PC-9 (cell line): ENCODE data around the gene DLGAP4.

Experiments
- EZH2 ChIP-seq: fragments of 200-600 bp; sonication (generic); IDR thresholded peaks from 2 replicates; pipeline ENCODE4 v1.8.0; 2017; ENCODE audit warnings: antibody characterized with exemption, low read depth
- TF ChIP-seq, protein P1 (sequence below): fragments of 200-600 bp; sonication (generic); conservative IDR thresholded peaks from 2 replicates; pipeline ENCODE4 v1.6.1; 2017; ENCODE audit warnings: mixed run types, antibody characterized with exemption, mild to moderate bottlenecking, moderate library complexity

DNA sequence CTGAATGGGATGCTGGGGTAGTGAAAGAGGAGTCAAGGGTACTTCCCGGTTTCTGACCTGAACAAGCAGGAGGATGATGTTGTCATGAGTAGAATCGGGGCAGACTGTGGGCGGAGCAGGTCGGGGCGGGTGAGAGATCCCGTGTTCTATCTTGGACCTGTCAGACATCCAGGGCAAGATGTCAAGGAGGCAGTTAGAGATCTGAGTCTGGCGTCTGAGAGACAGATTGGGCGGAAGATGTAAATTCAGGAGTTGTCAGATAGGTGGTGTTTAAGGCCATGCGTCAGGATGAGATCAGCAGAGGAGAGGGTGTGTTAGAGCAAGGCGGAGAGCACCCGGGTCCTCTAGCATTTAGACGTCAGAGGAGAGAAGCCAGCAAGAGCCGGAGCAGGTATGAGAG lies 115.5 kb downstream of the DLGAP4 start:
- TF ChIP-seq, protein P1, sequence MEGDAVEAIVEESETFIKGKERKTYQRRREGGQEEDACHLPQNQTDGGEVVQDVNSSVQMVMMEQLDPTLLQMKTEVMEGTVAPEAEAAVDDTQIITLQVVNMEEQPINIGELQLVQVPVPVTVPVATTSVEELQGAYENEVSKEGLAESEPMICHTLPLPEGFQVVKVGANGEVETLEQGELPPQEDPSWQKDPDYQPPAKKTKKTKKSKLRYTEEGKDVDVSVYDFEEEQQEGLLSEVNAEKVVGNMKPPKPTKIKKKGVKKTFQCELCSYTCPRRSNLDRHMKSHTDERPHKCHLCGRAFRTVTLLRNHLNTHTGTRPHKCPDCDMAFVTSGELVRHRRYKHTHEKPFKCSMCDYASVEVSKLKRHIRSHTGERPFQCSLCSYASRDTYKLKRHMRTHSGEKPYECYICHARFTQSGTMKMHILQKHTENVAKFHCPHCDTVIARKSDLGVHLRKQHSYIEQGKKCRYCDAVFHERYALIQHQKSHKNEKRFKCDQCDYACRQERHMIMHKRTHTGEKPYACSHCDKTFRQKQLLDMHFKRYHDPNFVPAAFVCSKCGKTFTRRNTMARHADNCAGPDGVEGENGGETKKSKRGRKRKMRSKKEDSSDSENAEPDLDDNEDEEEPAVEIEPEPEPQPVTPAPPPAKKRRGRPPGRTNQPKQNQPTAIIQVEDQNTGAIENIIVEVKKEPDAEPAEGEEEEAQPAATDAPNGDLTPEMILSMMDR, result no peak
- TF ChIP-seq EZH2, result no peak
